SH-SY5Y (cell line): ENCODE data around the gene OR51D1.

ENCODE experiments used
- GATA2 ChIP-seq: IDR thresholded peaks from 2 replicates; pipeline ENCODE4 v1.6.1; 2011; ENCODE audit warnings: mild to moderate bottlenecking, low read depth, low read length
- GATA3 ChIP-seq: IDR thresholded peaks from 2 replicates; pipeline ENCODE4 v1.6.1; 2011; ENCODE audit warnings: low read depth, mild to moderate bottlenecking, low read length, moderate library complexity

DNA sequence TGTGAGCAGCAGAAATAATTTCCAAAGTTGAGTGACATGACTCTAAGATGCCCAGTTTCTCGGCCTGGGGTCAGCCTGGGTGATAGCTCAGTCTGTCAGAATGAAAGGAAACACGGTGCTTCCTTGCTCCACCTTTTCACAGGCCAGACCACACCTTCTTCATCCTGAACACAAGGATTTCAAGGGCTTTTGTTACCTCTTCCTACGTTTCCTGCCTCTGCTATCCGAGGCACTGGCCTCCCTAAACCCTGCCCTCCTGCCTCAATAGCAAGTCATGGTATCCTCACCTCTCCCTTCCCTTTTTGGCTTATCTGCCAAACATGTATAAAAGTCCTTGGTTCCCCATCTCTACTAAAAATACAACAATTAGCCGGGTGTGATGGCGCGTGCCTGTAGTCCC lies 4.8 kb downstream of the OR51D1 start:
- TF ChIP-seq GATA2, result no peak
- no peak for TF ChIP-seq GATA3
